ENCODE results near the gene TMC7. TPM values are rescaled to one million over a fixed set of nuclear protein-coding genes. Genes with fewer than 3 reads are reported as not detected.
A peak's percentile ranks its signal among the peaks of the same experiment; 100 is the strongest.
"Not testable (repeated sequence)": the region's sequence is repeated elsewhere in the genome, so short reads cannot be mapped to it uniquely, and the experiment has no call there.

Gene TMC7
- total and polyA plus RNA-seq, 2 of the 13 experiments (the other 11 are each of a cell fraction or from before 2014, with no cell fraction given) = 1.2 to 5.1 TPM

- FAIRE-seq; H3K9ac ChIP-seq (ENCODE audit: insufficient read depth, low read depth, low read length); in situ Hi-C loops (cut with HindIII; ENCODE audit: extremely low pct_ligation_motif_present, low pct_unique_long_range_greater_than_20kb); intact Hi-C loops (cut with micrococcal nuclease; ENCODE audit: unreplicated experiment); POLR2A ChIA-PET; H2AFZ ChIP-seq (ENCODE audit: low read length); H3K79me2 ChIP-seq (ENCODE audit: insufficient read depth, low read length); DNase-seq (ENCODE audit: low spot score); H3K4me2 ChIP-seq (ENCODE audit: low read depth, low read length); H3K27me3 ChIP-seq (ENCODE audit: control insufficient read depth in 1 of 2, insufficient read depth in 2 of 2, low read length in 2 of 2); H3K27ac ChIP-seq (ENCODE audit: extremely low read length, insufficient read depth, low read length); H4K20me1 ChIP-seq (ENCODE audit: insufficient read depth, low read length); BruUV-seq (replicated peaks); H3K36me3 ChIP-seq (replicated peaks in 1 of 2; ENCODE audit: control insufficient read depth in 1 of 2, insufficient read depth in 2 of 2, low read length in 2 of 2); CTCF ChIA-PET (ENCODE audit: low intra/inter-chr PET ratio, low total read pairs); ATAC-seq; H3K4me3 ChIP-seq (replicated peaks in 1 of 3; ENCODE audit: insufficient read depth in 1 of 3, low read depth in 2 of 3, low read length in 3 of 3): not testable (repeated sequence)
- WGBS (ENCODE audit: low lambda C conversion rate) = 93% methylated on average over 12 of the region's 12 CpGs
- peaks cover 44% of the 10 kb centered on the region for H3K4me1 ChIP-seq (ENCODE audit: insufficient read depth, low read length)
- 0 out of 2 replicates have a peak, but pooled peaks have one; percentile 13 for TF ChIP-seq TBX3 (IDR thresholded peaks at IDR 0.05; ENCODE audit: borderline replicate concordance)
- H3K9me3 ChIP-seq (ENCODE audit: low read length) = peaks cover 14% of the 10 kb centered on the region
Measured at GRCh38 chr16:18995406-18995805, 11.7 kb downstream of the TMC7 start.

GRCh38 chr16:18996536-18996935 is 12.8 kb downstream of the TMC7 start:
- H4K20me1 ChIP-seq (ENCODE audit: insufficient read depth, low read length); FAIRE-seq; in situ Hi-C loops (cut with HindIII; ENCODE audit: extremely low pct_ligation_motif_present, low pct_unique_long_range_greater_than_20kb); ATAC-seq; H3K36me3 ChIP-seq (replicated peaks in 1 of 2; ENCODE audit: control insufficient read depth in 1 of 2, insufficient read depth in 2 of 2, low read length in 2 of 2); H3K4me3 ChIP-seq (replicated peaks in 1 of 3; ENCODE audit: insufficient read depth in 1 of 3, low read depth in 2 of 3, low read length in 3 of 3); DNase-seq (ENCODE audit: low spot score); H3K4me2 ChIP-seq (ENCODE audit: low read depth, low read length); H2AFZ ChIP-seq (ENCODE audit: low read length); POLR2A ChIA-PET; intact Hi-C loops (cut with micrococcal nuclease; ENCODE audit: unreplicated experiment); BruUV-seq (replicated peaks); H3K27me3 ChIP-seq (ENCODE audit: control insufficient read depth in 1 of 2, insufficient read depth in 2 of 2, low read length in 2 of 2); H3K9ac ChIP-seq (ENCODE audit: insufficient read depth, low read depth, low read length); H3K79me2 ChIP-seq (ENCODE audit: insufficient read depth, low read length); H3K27ac ChIP-seq (ENCODE audit: extremely low read length, insufficient read depth, low read length); CTCF ChIA-PET (ENCODE audit: low intra/inter-chr PET ratio, low total read pairs): not testable (repeated sequence)
- WGBS (ENCODE audit: low lambda C conversion rate) = 97% methylated on average over 9 of the region's 9 CpGs
- H3K9me3 ChIP-seq (ENCODE audit: low read length) = peaks cover 14% of the 10 kb centered on the region
- H3K4me1 ChIP-seq (ENCODE audit: insufficient read depth, low read length) = peaks cover 44% of the 10 kb centered on the region

- Histone ChIP-seq H3K4me1 (ENCODE audit: insufficient read depth, low read length) (peaks cover 49% of the 10 kb centered on the region), H3K9me3 (ENCODE audit: low read length) (peaks cover 14% of the 10 kb centered on the region)
- H3K4me3 ChIP-seq (replicated peaks in 1 of 3; ENCODE audit: insufficient read depth in 1 of 3, low read depth in 2 of 3, low read length in 3 of 3); ATAC-seq; H3K27ac ChIP-seq (ENCODE audit: extremely low read length, insufficient read depth, low read length); CTCF ChIA-PET (ENCODE audit: low intra/inter-chr PET ratio, low total read pairs); intact Hi-C loops (cut with micrococcal nuclease; ENCODE audit: unreplicated experiment); H3K36me3 ChIP-seq (replicated peaks in 1 of 2; ENCODE audit: control insufficient read depth in 1 of 2, insufficient read depth in 2 of 2, low read length in 2 of 2); H3K4me2 ChIP-seq (ENCODE audit: low read depth, low read length); H2AFZ ChIP-seq (ENCODE audit: low read length); BruUV-seq (replicated peaks); H3K79me2 ChIP-seq (ENCODE audit: insufficient read depth, low read length); POLR2A ChIA-PET; H3K27me3 ChIP-seq (ENCODE audit: control insufficient read depth in 1 of 2, insufficient read depth in 2 of 2, low read length in 2 of 2); DNase-seq (ENCODE audit: low spot score); in situ Hi-C loops (cut with HindIII; ENCODE audit: extremely low pct_ligation_motif_present, low pct_unique_long_range_greater_than_20kb); H3K9ac ChIP-seq (ENCODE audit: insufficient read depth, low read depth, low read length); FAIRE-seq; H4K20me1 ChIP-seq (ENCODE audit: insufficient read depth, low read length): not testable (repeated sequence)
- 94% methylated on average over 9 of the region's 9 CpGs for WGBS (ENCODE audit: low lambda C conversion rate)
- TF ChIP-seq, protein P1, sequence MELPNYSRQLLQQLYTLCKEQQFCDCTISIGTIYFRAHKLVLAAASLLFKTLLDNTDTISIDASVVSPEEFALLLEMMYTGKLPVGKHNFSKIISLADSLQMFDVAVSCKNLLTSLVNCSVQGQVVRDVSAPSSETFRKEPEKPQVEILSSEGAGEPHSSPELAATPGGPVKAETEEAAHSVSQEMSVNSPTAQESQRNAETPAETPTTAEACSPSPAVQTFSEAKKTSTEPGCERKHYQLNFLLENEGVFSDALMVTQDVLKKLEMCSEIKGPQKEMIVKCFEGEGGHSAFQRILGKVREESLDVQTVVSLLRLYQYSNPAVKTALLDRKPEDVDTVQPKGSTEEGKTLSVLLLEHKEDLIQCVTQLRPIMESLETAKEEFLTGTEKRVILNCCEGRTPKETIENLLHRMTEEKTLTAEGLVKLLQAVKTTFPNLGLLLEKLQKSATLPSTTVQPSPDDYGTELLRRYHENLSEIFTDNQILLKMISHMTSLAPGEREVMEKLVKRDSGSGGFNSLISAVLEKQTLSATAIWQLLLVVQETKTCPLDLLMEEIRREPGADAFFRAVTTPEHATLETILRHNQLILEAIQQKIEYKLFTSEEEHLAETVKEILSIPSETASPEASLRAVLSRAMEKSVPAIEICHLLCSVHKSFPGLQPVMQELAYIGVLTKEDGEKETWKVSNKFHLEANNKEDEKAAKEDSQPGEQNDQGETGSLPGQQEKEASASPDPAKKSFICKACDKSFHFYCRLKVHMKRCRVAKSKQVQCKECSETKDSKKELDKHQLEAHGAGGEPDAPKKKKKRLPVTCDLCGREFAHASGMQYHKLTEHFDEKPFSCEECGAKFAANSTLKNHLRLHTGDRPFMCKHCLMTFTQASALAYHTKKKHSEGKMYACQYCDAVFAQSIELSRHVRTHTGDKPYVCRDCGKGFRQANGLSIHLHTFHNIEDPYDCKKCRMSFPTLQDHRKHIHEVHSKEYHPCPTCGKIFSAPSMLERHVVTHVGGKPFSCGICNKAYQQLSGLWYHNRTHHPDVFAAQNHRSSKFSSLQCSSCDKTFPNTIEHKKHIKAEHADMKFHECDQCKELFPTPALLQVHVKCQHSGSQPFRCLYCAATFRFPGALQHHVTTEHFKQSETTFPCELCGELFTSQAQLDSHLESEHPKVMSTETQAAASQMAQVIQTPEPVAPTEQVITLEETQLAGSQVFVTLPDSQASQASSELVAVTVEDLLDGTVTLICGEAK (IDR thresholded peaks at IDR 0.05) = not testable (repeated sequence)
- TF ChIP-seq, protein P1 (CRISPR knock-in tag; IDR thresholded peaks at IDR 0.05) = 0 out of 2 replicates have a peak, but pooled peaks have one; percentile 21
Measured at GRCh38 chr16:18997001-18997400, 13.3 kb downstream of the TMC7 start.
